Mesenteric fat pad (tissue), 1 donor: Measurements from ENCODE around the gene ZBTB46. TPM values are rescaled to one million over a fixed set of nuclear protein-coding genes. Genes with fewer than 3 reads are reported as not detected.

ENCODE experiments used
- DNase-seq: peaks from one replicate; pipeline ENCODE4 v3.0.0-alpha.2; 2020; ENCODE audit warnings: low spot score
- total RNA-seq: library from RNA; stranded (reverse); fragmentation: NEBNext Ultra II Directional; extraction: Animal tissue kit (Norgen Biotek cat#: 25700); gene quantifications from one replicate; pipeline ENCODE4 v1.2.1, GENCODE V29; 2021
- donor health status: DM: yes; HTN: yes; CAD: no.

Gene ZBTB46
- total RNA-seq, 1 donor from 2014 or later: 34.7 TPM

- DNase-seq: peak; percentile 87
Measured at GRCh38 chr20:63840405-63840828, 9.4 kb upstream of the ZBTB46 start.

DNA sequence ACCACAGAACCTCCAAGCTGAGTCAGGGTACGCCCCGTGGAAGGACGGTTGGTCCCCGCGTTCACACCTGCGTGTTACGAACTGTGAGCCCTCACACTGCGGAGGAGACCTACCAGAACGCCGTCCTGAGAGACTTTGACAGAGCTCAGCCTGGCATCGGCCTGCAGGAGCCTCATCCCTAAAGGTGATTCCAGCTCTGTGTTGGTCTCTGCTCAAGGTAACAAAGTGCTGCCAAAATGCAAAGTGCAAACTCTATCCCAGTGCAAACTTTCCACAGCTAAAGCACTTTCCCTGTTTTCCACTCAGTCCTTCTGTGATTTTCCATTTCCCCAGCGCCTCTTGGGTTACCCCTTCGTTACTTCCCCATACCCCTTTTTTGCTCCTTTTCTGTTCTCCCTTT lies 8.6 kb upstream of the ZBTB46 start:
- no peak for DNase-seq

- no peak for DNase-seq
Measured at GRCh38 chr20:63837479-63837878, 6.4 kb upstream of the ZBTB46 start.

DNA sequence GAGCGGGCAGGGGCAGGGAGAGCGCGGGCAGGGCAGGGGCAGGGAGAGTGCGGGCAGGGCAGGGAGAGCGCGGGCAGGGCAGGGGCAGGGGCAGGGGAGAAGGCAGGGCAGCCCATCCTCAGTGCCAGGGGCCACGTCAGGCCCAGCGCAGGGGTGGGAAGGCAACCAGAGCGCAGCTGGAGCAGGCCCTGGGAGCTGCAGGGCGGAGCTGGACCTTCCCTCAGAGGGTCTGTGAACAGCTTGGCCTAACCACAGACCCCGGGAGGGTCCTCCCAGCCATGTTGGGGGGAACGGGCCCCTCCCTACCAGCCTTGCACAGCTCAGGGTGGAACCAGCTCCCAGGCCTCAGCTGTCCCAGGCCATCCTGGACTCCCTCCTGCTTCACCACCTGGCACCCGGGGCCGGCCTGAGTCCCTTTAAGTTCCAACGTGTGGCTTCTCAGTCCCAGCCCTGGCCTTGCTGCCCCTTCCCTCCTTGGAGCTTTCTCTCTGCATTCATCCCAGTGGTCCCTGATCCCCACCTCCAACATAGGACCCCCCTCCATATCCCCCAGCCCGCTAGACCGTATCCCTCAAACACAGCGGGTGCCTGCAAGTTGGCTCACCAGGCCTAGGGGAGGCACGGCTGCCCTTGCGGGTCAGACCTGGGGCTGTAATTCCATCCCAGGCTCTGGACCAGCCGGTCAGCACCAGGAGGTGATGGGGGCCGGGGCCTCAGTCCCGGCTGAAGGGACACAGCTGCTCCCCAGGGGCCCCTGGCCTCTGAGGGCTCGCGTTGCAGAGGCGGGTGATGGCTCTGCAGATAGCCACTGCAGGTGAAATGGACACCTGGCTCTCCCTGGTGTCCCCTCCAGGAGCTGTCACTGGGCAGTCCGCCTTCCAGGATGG lies 5.6 kb upstream of the ZBTB46 start:
- DNase-seq: no peak

DNA sequence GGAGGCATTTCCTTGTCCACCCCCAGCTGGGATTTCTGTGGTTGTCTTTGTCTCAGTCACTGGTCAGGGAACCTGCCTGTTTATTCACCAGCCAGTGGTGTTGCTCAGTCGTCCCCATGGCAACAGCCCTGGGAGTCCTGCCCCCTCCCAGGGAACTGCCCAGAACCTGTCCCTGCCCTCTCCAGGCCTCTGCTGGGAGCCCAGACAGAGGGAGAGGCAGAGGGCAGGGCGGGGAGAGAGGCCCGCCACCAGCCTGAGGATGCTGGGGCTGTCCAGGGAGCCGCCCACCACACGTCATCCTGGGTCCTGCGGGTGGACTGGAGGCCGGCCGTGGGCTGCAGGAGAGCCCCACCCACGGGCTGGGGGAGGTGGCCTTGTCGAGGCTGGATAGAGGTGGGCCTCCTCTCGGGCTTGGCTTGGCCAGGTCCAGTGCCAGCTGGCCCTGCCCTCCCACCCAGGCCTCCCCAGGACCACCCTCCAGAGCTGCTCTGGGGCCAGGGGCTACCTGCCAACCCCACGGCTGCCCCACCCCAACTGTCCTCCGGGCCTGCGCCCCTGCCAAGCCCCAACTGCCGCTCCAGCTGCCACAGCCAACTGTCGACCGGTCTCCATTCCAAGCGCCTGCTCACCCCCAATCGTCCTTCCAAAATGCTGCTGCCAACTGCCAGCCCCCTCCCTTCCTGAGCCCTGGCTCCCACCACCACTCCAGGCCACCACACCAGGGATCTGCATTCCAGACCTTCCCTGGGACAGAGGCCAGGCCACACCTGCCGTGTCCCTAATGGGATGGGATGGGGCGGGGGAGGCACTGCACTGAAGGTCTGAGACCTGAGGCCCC lies 4.2 kb upstream of the ZBTB46 start:
- DNase-seq: peak; percentile 92

DNA sequence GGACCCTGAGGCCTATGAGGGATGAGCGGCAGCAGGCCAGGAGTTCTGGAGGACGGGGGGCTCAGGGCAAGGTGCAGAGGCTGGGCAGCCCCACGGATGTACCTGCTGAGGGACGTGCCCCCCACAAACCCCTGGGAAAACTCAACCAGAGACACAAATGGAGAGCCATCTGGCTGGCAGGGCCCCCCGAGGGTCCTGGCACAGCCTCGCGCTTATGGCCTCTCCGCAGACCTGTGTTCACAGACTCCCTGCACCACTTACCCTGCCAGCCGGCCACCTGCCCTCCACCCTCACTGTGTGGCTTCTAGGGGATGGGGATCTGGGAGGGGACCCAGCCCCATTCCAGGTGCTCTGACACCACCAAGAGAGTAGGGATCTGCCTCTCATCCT lies 3.4 kb upstream of the ZBTB46 start:
- no peak for DNase-seq

DNA sequence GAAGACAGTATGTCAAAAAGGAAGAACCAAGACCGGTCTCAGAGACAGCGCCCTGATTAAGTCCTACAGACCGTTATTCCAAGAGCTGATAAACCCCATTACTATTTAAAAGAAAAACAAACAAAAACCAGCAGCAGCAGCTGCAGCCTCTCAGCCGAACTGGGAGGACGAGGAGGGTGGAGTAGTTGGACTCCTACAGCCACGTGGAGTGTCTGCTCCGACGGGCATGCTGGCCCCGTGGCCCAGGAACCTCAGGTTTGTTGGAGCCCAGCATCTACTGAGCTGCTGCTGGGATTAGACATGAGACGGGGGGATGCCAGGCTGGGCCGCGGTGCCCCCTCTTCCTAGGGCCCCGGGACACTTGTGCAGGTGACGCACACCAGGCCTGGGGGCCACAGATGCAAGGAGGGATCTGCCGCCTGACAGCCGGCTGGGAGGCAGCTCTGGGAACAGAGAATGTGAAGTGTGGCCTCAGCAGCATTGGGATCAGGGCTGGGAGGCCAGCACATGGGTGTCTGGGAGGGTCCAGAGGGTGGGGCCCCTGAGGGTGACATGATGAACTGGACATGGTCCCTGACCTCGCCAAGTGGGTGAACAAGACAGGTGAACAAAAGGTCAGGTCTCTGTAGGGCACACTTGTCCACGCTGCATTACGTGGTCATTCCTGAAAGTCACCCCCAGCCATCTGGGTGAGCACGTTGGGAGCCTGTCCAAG lies 2.9 kb upstream of the ZBTB46 start:
- peak; percentile 86 for DNase-seq

GRCh38 chr20:63831993-63832686 lies 1.1 kb upstream of the ZBTB46 start:
- DNase-seq: peak; percentile 90

- DNase-seq: no peak
Measured at GRCh38 chr20:63831646-63831992, 555 bp upstream of the ZBTB46 start.

GRCh38 chr20:63829945-63830835 lies 874 bp downstream of the ZBTB46 start:
- no peak for DNase-seq

DNA sequence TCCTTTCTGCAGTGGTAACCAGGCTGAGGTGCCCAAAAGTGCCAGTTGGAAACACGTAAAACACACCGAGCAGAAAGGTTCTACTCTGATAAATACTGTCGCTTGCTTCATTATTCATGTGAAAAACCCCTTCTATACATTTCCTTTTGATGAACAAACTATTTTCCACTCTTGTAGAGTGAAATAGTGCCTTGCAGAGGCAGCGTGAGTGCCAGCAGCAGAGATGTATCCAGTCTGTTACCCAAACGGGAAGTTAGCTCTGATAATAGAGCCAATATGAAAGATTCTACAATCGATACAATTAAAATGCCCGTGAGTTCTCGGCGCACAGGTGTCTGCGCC lies 1.5 kb downstream of the ZBTB46 start:
- no peak for DNase-seq

GRCh38 chr20:63828951-63829350 lies 2.1 kb downstream of the ZBTB46 start:
- DNase-seq: no peak

DNA sequence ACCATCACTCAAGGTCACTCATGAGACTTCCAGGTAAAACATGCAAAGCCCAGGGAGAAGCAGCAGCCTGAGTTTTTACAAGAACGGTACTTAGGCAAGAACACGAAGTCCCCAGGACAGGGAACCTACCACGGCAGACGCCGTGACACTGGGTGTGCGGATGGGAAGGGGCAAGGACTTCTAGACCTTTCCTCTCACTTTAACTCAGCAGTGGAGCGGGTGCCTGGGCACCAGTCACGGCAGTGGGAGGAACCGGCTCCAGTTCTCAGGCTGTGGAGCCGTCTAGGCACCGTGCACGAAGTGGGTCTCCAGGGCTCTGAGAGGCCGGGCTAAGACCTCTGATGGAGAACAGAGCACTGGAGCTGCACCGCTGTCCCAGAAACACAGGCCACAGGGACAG lies 2.5 kb downstream of the ZBTB46 start:
- no peak for DNase-seq

GRCh38 chr20:63828124-63828523 lies 2.9 kb downstream of the ZBTB46 start:
- no peak for DNase-seq

GRCh38 chr20:63826753-63827152 lies 4.3 kb downstream of the ZBTB46 start:
- no peak for DNase-seq

GRCh38 chr20:63825331-63826118 lies 5.5 kb downstream of the ZBTB46 start:
- DNase-seq: no peak

- no peak for DNase-seq
Measured at GRCh38 chr20:63823691-63824311, 7.3 kb downstream of the ZBTB46 start.

- no peak for DNase-seq
Measured at GRCh38 chr20:63822276-63822696, 8.8 kb downstream of the ZBTB46 start.

GRCh38 chr20:63821811-63822210 lies 9.3 kb downstream of the ZBTB46 start:
- DNase-seq: no peak
